Jurkat, Clone E6-1 (cell line): ENCODE measurements around the gene ASB13.

ENCODE experiments used
- DNase-seq: peaks from one replicate; pipeline ENCODE4 v3.0.0-alpha.2; 2011; ENCODE audit warnings: low read depth, low spot score
- H3K4me3 ChIP-seq: 2 replicates; pipeline ENCODE4 v1.5.1; 2011; ENCODE audit warnings: mild to moderate bottlenecking, low read length, control low read depth, moderate library complexity

The ASB13 gene

GRCh38 chr10:5678397-5679036, 12.1 kb upstream of the ASB13 start:
- H3K4me3 ChIP-seq = no peak overlapping the region

GRCh38 chr10:5670662-5671375, 4.4 kb upstream of the ASB13 start:
- no peak overlapping the region for H3K4me3 ChIP-seq
- DNase-seq = no peak

More at GRCh38 chr10:5678397-5679036, 12.1 kb upstream of the ASB13 start:
- DNase-seq = no peak

GRCh38 chr10:5669604-5670003, 3.2 kb upstream of the ASB13 start:
- no peak for DNase-seq

GRCh38 chr10:5668429-5668828, 2.0 kb upstream of the ASB13 start:
- no peak for DNase-seq
- H3K4me3 ChIP-seq = no peak overlapping the region

More at GRCh38 chr10:5669604-5670003, 3.2 kb upstream of the ASB13 start:
- H3K4me3 ChIP-seq = no peak overlapping the region

- DNase-seq = no peak
- H3K4me3 ChIP-seq = peak overlapping the region; percentile 78
Measured at GRCh38 chr10:5666841-5667630, 641 bp upstream of the ASB13 start.

- H3K4me3 ChIP-seq = peak overlapping the region; percentile 78
- no peak for DNase-seq
Measured at GRCh38 chr10:5665373-5666007, 905 bp downstream of the ASB13 start.

GRCh38 chr10:5663692-5664427, 2.5 kb downstream of the ASB13 start:
- DNase-seq = no peak
- H3K4me3 ChIP-seq = no peak overlapping the region

- no peak for DNase-seq
- no peak overlapping the region for H3K4me3 ChIP-seq
Measured at GRCh38 chr10:5662708-5663579, 3.5 kb downstream of the ASB13 start.

- DNase-seq = no peak
- H3K4me3 ChIP-seq = no peak overlapping the region
Measured at GRCh38 chr10:5661043-5661442, 5.4 kb downstream of the ASB13 start.

GRCh38 chr10:5659702-5660528, 6.5 kb downstream of the ASB13 start:
- no peak overlapping the region for H3K4me3 ChIP-seq
- DNase-seq = no peak

GRCh38 chr10:5658871-5659618, 7.3 kb downstream of the ASB13 start:
- no peak overlapping the region for H3K4me3 ChIP-seq
- no peak for DNase-seq

GRCh38 chr10:5656737-5657579, 9.4 kb downstream of the ASB13 start:
- peak overlapping the region; percentile 1; the same call in 1 of the 2 replicates for H3K4me3 ChIP-seq
- peak; percentile 63 for DNase-seq

- peak overlapping the region; percentile 20 for H3K4me3 ChIP-seq
- peak; percentile 92 for DNase-seq
Measured at GRCh38 chr10:5655121-5655520, 11.3 kb downstream of the ASB13 start.

- peak; percentile 62 for DNase-seq
- H3K4me3 ChIP-seq = no peak overlapping the region
Measured at GRCh38 chr10:5654218-5654755, 12.1 kb downstream of the ASB13 start.

- no peak overlapping the region for H3K4me3 ChIP-seq
- DNase-seq = no peak
Measured at GRCh38 chr10:5652746-5653145, 13.6 kb downstream of the ASB13 start.
